Germinal center (tissue), 1 donor: ENCODE measurements around the gene SLC25A11.
"Not testable (repeated sequence)": the region's sequence is repeated elsewhere in the genome, so short reads cannot be mapped to it uniquely, and the experiment has no call there.

Experiments
- DNase-seq: peaks from one replicate; pipeline ENCODE4 v3.0.0; 2012; ENCODE audit warnings: mixed read lengths, low spot score

SLC25A11 gene

DNA sequence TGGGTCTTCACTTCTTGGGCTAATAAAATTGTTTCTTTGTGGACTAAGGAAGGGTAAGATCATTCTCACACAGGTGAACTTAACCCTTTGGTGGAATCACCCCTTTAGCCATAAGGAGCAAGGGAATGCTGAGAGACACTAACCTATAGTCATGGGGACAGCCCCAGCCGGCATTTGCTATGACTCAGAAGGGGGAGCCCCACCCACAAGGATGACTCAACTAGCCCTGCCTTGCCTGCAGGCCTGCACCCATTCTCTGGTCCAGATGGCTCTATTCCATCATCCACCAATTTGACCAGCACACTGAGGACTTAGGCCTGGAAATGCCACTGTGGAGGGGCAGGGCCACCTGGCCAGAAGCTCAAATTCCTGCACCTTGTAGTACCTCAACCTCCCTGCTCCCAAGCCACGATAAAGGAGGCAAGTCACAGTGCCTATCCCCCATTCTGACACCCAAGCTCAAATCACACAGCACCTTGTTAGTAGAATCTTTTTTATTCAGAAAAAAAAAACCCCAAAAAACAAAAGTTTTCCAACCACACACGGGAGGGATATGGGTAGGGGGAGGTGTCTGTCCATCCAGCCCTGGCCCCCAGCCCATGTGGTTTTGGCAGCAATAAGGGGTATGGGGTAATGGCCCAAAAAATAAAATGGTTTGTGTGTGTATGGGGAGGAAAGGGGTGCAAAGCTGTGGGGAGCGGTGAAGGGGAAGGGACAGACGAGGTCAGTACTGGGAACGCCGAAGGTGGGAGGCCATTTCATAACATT is 5.5 kb upstream of the SLC25A11 start:
- DNase-seq: no peak

DNA sequence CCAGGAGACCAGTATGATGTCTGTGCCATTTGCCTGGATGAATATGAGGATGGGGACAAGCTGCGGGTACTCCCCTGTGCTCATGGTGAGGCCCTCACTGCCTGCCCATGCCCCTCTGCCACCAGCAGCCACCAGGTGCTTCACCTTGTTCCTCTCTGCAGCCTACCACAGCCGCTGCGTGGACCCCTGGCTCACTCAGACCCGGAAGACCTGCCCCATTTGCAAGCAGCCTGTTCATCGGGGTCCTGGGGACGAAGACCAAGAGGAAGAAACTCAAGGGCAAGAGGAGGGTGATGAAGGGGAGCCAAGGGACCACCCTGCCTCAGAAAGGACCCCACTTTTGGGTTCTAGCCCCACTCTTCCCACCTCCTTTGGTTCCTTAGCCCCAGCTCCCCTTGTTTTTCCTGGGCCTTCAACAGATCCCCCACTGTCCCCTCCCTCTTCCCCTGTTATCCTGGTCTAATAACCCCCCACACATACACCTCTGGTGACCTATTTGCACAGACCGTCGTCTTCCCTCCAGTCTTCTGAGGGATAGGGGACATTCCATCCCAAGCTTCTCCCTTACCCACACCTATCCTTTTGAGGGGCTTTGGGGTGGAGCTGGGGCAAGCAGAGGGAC is 4.8 kb upstream of the SLC25A11 start:
- no peak for DNase-seq

DNA sequence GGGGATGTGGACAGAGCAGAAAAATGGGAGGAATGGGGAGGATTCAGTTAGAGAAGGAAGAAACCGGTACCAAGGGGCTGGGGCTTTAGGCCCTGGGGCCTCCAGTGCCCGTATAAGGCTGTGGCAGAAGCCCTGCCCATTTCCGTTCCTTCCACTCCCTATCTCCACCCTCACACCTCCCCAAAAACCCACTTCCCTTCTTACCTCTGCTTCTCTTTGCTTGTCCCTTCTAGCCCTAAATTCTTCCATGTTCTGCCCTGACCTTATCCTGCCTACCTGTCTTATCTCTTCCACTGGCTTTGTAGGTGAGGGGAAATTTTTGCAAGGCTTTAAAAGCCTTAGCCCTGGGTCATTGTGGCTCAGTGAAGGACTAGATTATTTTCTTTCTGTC is 4.3 kb upstream of the SLC25A11 start:
- DNase-seq: peak; percentile 46

DNA sequence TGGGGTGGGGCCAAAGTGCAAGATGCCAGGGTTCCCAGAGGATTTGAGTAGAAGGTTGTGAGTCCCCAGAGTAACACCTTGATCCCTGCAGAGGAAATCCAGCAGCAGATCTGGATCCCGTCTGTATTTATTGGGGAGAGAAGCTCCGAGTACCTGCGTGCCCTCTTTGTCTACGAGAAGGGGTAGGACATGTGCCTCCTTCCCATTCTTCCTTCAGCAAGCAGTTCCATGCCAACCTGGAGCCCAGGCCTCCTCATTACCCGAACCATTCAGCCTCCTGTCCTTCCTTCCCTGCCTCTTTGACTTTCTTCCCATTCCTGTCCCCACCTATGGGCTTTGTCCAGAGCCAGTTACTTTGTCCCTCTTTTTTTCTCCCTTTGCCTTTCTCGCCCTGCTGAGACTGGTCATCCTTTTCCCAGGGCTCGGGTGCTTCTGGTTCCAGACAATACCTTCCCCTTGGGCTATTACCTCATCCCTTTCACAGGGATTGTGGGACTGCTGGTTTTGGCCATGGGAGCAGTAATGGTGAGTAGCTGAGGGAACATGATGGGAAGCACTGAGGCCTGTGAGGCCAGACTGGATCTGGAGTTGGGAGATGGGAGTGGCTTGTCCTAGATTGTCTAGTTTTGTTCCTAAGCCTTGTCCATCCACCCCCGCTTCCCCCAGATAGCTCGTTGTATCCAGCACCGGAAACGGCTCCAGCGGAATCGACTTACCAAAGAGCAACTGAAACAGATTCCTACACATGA is 3.1 kb upstream of the SLC25A11 start:
- no peak for DNase-seq

DNA sequence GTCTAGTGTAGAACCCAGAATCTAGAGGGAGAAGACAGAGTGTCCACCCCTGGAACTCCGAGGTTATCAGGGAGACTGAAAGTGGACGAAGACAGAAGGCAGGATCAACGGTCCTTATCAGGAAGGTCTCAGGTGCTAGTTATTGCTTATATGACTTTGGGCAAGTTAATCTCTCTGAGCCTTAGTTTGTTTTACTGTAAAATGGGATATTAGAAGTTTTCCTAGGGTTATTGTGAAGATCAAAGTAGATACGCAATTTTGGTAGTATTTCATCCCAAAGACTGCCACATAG is 1.4 kb upstream of the SLC25A11 start:
- DNase-seq: peak; percentile 2

DNA sequence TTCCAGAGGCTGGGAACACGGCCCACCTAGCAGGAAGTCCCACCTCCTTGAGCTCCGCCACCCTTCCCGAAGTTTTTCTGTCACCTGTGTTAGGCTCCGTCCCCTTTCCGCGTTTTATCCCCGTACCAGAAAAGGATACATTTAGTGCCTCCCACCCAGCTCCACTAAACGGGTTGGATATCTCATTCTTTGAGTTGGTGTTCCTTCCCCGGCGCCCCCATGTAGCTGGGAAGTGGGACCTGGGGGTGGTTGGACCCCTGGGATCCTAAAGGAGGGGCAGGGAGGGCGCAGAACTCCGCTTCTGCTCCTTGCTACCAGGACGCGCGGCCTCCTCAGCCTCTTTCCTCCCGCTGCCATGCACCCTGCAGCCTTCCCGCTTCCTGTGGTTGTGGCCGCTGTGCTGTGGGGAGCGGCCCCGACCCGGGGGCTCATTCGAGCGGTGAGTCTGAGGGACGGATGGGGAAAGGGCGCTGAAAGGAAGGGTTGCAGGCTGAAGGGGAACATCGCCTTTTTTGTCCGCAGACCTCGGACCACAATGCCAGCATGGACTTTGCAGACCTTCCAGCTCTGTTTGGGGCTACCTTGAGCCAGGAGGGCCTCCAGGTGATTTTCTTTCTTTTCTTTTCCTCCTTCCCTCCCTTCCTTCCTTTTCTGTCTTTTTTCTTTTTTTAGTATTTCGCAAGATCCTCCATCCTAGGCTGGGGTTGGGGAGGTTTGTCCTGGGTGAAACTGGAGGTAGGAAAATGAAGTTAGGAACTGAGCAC is 891 bp upstream of the SLC25A11 start:
- peak; percentile 22 for DNase-seq

DNA sequence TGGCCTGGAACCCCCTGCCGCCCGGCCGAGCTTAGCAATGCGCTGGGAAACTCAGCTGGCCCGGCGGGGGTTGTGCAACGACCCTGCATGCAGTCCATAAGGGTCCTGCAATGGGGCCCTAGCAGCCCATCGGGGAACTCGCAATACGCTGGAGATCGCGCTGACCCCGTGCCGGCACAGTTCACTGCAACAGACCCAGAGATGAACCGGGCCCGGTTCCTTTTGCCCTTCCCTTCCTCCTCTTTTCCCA is 375 bp downstream of the SLC25A11 start:
- DNase-seq: no peak

DNA sequence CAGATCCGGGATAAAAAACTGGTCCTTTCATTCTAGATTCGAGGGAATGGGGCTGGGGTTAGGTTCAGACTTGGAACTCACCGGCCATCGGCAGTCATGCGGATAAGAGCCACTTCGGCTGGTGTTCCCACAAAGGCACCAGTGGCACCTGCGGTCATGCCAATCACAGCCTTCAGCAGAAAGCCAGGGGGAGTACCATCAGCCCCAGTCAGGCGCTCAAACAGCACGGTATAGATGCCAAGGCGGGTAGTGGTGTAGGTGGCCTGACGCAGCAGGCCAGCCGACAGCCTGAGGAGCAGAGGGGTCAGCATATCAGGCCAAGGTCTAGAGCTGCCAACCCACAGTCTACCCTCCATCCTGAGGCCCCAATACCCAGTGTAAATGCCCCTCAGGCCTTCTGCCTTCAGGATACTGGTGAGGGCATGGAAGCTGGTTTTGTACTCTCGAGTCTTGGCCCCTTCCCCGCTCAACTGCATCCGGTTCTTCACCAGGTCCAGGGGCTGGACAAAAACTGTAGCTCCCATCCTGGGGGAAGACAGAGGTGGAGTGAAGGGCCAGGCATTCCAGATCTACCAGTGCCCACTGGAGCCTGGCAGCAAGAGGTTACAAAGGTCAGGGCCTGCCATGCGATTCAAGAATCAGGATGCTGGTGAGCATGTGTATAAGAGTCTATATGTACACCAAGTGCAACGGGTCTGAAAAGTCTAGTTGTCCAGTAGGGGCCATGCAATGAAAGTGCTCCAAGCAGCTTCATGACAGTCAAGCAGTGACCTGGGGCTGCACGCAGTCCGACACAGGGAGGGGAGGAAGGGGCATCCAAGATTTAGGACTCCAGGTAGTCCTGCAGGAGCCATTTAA is 929 bp downstream of the SLC25A11 start:
- peak; percentile 1 for DNase-seq

DNA sequence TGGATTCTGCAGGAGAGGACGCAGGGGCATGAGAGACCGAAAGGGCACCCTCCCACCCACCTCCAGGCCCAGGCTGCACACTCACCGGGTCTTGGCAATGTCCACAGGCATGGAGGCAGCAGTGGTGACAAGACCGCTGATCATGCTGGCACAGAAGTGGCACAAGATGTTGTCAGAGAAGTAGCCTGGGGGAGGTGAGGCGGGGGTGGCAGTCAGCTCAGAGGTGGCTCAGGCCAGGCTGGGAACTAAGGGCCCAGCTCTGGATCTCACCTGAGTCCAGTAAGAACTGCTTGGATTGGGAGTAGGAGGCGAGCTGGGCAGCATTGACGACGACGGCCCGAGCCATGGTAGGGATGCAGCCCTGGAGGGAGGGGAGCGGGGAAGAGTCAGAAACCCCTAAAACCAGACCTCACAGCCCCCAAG is 1.8 kb downstream of the SLC25A11 start:
- DNase-seq: peak; percentile 4

DNA sequence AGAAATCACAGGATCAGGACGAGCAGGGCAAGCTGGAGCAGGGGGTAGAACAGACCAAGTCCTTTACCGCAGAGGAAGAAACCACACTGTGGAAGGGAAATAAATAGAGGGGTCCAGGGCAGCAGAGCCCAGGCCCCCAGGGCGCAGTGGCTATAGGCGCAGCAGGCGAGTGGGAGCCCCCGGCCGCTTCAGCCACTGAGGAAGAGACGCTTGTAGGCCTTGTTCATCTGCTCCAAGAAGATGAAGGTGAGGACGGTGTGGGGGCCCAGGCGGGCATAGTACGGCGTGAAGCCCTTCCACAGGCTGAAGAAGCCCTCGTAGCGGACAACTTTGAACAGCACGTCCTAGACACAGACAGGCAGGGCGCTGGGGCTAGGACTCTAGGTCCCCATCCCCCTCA is 2.3 kb downstream of the SLC25A11 start:
- DNase-seq: peak; percentile 0

DNA sequence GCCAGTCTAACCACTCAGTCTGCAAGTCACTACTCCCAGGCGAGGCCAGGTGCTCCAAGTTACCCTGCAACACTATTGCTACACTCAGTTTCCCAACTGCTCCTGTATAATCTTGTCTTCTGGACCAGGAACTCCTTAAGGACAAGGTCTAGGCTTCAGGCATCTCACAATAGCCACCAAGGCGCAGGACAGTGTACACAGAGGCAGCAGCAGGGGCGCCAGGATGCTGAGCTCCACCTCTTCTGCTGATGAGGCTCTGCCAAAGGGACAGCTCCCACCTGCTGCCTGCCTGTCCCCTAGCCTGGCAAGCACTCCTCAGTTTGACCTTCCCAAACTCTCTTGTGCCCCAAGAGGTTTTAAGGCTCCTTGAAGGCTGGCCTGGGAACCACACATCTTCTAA is 3.4 kb downstream of the SLC25A11 start:
- DNase-seq: peak; percentile 0

DNA sequence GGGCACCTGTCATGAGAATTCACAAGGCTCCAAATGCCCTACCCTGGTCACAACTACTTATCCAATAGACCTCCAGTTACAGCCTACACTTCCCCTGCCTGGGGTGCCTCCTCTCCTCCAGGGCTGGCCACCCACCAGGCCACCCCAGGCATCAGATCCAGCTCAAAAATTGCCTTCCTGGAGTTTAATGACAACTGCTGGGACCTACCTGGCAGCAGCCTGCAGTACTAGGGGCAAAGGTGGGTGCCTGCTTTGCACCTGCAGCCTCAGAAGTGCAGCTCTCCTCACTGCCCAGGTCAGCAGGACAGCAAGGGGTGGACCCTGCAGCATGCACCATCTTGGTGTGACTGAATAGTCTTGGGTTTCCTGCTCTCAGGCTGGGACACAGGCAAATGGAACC is 4.2 kb downstream of the SLC25A11 start:
- no peak for DNase-seq

DNA sequence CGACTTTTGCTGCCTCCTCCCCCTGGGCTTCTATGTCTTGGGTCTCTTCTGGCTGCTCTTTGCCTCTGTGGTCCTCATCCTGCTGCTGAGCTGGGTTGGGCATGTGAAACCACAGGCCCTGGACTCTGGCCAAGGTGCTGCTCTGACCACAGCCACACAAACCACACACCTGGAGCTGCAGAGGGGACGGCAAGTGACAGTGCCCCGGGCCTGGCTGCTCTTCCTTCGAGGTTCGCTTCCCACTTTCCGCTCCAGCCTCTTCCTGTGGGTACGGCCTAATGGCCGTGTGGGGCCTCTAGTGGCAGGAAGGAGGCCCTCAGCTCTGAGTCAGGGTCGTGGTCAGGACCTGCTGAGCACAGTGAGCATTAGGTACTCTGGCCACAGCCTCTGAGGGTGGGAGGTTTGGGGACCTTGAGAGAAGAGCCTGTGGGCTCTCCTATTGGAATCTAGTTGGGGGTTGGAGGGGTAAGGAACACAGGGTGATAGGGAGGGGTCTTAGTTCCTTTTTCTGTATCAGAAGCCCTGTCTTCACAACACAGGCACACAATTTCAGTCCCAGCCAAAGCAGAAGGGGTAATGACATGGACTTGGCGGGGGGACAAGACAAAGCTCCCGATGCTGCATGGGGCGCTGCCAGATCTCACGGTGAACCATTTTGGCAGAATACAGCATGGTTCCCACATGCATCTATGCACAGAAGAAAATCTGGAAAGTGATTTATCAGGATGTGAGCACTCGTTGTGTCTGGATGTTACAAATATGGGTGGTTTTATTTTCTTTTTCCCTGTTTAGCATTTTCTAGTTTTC is 5.5 kb downstream of the SLC25A11 start:
- no peak for DNase-seq

DNA sequence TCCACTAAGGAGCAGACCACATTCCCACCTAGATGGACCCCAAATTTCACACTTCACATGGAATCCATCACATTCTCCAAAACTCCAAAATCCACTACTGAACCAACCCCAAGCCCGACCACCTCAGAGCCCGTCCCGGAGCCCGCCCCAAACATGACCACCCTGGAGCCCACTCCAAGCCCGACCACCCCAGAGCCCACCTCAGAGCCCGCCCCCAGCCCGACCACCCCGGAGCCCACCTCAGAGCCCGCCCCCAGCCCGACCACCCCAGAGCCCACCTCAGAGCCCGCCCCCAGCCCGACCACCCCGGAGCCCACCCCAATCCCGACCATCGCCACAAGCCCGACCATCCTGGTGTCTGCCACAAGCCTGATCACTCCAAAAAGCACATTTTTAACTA is 6.2 kb downstream of the SLC25A11 start:
- no peak for DNase-seq

DNA sequence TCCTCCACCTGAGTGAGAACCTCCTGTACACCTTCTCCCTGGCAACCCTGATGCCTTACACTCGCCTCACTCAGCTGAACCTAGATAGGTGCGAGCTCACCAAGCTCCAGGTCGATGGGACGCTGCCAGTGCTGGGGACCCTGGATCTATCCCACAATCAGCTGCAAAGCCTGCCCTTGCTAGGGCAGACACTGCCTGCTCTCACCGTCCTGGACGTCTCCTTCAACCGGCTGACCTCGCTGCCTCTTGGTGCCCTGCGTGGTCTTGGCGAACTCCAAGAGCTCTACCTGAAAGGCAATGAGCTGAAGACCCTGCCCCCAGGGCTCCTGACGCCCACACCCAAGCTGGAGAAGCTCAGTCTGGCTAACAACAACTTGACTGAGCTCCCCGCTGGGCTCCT is 7.1 kb downstream of the SLC25A11 start:
- no peak for DNase-seq

DNA sequence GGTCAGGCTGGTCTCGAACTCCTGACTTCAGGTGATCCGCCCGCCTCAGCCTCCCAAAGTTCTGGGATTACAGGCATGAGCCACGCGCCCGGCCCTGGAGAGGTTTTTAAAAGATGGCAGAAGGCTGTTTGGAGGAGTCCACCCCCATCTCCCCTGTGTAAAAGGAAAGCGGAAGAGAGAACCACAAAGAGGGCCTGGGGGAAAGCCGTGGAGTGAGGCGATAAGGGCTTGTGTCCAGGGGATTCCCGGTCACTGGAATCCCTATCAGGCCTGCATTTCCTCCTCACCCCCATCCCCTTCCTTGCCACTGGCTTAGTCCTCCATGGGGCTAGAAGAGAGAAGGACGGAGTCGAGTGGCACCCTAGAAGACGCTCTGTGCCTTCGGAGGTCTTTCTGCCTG is 7.9 kb downstream of the SLC25A11 start, which contains the start of gene GP1BA:
TSS of gene GP1BA (plus strand) at position 315 of the 400 bp plus-strand sequence. CDS start 328 bp downstream, outside the sequence.
- DNase-seq: no peak

DNA sequence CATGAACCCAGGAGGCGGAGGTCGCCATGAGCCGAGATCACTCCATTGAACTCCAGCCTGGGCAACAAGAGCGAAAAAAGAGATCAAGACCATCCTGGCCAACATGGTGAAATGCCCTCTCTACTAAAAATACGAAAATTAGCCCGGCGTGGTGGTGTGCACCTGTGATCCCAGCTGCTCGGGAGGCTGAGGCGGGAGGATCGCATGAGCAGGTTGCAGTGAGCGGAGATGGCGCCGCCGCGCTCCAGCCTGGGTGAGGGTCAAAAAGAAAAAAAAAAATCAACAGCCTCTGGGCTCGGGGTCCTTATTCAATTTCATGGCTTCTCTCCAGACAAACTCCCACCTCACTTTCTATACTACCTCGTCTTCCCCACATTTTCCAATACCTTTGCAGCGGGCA is 11.0 kb downstream of the SLC25A11 start:
- DNase-seq: no peak

DNA sequence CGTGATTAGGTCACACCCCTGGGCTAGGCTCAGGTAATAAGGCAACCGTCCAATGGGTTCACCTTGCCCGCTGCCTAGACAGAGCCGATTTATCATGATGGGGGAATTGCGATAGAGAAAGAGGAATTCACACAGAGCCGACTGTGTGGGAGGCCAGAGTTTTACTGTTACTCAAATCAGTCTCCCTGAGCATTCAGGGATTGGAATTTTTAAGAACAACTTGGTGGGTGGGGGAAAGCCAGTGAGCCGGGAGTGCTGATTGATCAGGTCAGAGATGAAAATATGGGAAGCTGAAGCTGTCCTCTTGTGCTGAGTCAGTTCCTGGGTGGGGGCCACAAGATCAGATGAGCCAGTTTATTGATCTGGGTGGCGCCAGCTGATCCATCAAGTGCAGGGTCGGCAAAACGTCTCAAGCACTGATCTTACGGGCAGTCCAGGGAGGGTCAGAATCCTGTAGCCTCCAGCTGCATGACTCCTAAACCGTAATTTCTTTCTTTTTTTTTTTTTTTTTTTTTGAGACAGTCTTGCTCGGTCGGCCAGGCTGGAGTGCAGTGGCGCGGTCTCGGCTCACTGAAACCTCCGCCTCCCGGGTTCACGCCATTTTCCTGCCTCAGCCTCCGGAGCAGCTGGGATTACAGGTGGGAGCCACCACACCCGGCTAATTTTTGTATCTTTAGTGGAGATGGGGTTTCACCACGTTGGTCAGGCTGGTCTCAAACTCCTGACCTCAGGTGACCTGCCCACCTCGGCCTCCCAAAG is 13.1 kb downstream of the SLC25A11 start:
- DNase-seq: not testable (repeated sequence)

DNA sequence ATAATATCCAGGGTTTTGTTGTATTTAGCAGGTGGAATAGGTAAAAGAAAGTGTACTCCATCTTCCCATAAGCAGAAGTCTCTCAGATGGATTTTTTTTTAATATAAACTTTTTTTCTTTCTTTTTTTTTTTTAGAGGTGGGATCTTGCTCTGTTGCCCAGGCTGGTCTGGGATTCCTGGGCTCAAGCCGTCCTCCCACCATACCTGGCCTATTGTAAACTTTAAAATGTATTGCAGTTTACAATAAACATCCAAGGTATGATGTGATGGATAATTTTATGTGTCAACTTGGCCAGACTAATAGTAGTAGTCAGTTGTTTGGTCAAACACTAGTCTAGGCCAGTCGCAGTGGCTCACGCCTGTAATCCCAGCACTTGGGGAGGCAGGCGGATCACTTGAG is 18.5 kb downstream of the SLC25A11 start:
- no peak for DNase-seq

DNA sequence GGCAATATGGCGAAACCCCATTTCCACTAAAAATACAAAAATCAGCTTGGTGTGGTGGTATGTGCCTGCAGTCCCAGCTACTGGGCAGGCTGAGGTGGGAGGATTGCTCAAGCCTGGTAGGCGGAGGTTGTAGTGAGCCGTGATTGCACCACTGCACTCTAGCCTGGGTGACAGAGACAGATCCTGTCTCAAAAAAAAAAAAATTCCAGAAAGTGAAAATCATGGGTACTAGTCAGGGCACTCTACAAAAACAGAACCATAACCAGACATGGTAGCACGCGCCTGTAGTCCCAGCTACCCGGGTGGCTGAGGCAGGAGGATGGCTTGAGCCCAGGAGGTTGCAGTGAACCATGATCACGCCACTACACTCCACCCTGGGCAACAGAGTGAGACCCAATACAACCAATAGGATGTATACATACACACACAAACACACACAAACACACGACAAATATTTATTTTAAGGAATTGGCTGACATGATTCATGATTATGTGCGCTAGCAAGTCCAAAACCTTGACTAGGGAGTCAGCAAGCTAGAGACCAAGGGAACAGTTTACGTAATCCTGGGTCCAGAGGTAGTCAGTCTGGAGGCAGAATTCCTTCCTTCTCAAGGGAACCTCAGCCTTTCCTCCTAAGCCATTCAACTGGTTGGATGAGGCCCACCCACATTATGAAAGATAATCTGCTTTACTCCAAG is 19.3 kb downstream of the SLC25A11 start:
- no peak for DNase-seq
